ENCODE data around the gene VKORC1L1.

Gene VKORC1L1

GRCh38 chr7:65912237-65912636 lies 39.4 kb downstream of the VKORC1L1 start:
- Histone ChIP-seq H3K4me3 (ENCODE audit: low read depth in 1 of 2, low read length in 1 of 2) (no peak overlapping the region), H3K27me3 (no peaks in the 10 kb centered on the region), H3K4me1 (ENCODE audit: control insufficient read depth in 1 of 2, insufficient read depth in 1 of 2, low read depth in 1 of 2, low read length in 1 of 2) (no peaks in the 10 kb centered on the region), H3K9me3 (no peaks in the 10 kb centered on the region), H3K36me3 (no peaks in the 10 kb centered on the region), H3K27ac (no peak overlapping the region)
- no peak for TF ChIP-seq CTCF (IDR thresholded peaks at IDR 0.05)

DNA sequence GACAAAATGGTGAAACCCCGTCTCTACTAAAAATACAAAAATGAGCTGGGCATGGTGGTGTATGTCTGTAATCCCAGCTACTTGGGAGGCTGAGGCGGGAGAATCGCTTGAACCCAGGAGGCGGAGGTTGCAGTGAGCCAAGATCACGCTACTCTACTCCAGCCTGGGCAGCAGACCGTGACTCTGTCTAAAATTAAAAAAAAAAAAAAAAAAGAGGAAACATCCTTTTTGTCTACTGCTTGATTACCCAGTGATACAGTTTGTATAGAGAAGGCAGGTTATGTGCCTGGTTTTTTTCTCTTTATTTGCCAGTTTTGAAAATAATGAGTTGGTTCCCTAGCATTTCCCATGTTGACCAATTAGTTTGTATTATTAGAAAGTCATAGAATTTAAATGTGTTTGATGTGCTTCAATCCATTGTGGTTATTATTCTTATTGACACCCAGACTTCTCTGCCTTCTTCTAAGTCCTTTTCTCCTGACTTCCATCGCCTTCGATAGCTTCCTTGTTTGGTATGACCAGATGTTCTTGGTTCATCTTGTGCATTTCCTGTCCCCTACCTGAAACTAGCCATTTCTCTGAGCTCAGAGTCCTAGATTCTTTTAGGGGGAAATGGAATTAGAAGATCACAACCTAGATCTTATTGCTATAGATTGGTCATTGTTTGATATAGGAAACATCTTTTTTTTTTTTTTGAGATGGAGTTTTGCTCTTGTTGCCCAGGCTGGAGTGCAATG lies 43.2 kb downstream of the VKORC1L1 start:
- Histone ChIP-seq H3K4me1 (ENCODE audit: control insufficient read depth in 1 of 2, insufficient read depth in 1 of 2, low read depth in 1 of 2, low read length in 1 of 2) (peaks cover 0 to 7% of the 10 kb centered on the region in 2 experiments), H3K27ac (no peak overlapping the region), H3K9me3 (no peaks in the 10 kb centered on the region), H3K4me3 (ENCODE audit: low read depth in 1 of 2, low read length in 1 of 2) (no peak overlapping the region), H3K27me3 (no peaks in the 10 kb centered on the region), H3K36me3 (no peaks in the 10 kb centered on the region)
- no peak for TF ChIP-seq CTCF (IDR thresholded peaks at IDR 0.05)

- Histone ChIP-seq H3K4me1 (ENCODE audit: control insufficient read depth in 1 of 2, insufficient read depth in 1 of 2, low read depth in 1 of 2, low read length in 1 of 2) (no peaks in the 10 kb centered on the region), H3K27me3 (no peaks in the 10 kb centered on the region), H3K4me3 (ENCODE audit: low read depth in 1 of 2, low read length in 1 of 2) (no peak overlapping the region), H3K36me3 (no peaks in the 10 kb centered on the region), H3K9me3 (no peaks in the 10 kb centered on the region), H3K27ac (no peak overlapping the region)
- no peak for TF ChIP-seq CTCF (IDR thresholded peaks at IDR 0.05)
These were observed 50.4 kb downstream of the VKORC1L1 start for GRCh38 chr7:65923316-65923715.

DNA sequence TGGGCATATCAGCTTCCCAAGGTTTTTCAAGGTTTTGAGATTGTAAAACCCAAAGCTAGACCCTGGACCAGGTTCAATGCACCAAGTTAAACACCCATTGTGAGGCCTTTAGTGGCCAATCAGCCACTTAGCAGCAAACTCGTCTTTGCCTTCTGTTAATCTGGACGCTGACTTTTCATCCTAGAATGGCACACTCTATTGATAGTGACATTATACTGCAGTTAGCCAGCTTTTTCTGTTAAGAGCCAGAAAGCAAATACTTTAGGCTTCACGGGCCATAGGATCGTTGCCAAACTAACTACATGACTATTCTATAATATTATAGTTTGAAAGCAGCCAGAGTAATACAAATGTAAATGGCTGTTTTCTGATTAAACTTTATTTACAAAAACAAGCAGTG lies 51.3 kb downstream of the VKORC1L1 start:
- no peak overlapping the region for H3K4me3 ChIP-seq (ENCODE audit: low read depth in 1 of 2, low read length in 1 of 2)
- H3K27me3 ChIP-seq, result no peaks in the 10 kb centered on the region
- no peak overlapping the region for H3K27ac ChIP-seq
- no peaks in the 10 kb centered on the region for H3K9me3 ChIP-seq
- TF ChIP-seq CTCF (IDR thresholded peaks at IDR 0.05), result no peak
- no peaks in the 10 kb centered on the region for H3K4me1 ChIP-seq (ENCODE audit: control insufficient read depth in 1 of 2, insufficient read depth in 1 of 2, low read depth in 1 of 2, low read length in 1 of 2)
- H3K36me3 ChIP-seq, result no peaks in the 10 kb centered on the region

GRCh38 chr7:65925040-65925439 lies 52.2 kb downstream of the VKORC1L1 start:
- Histone ChIP-seq H3K27ac (no peak overlapping the region), H3K27me3 (no peaks in the 10 kb centered on the region), H3K9me3 (no peaks in the 10 kb centered on the region), H3K36me3 (no peaks in the 10 kb centered on the region), H3K4me1 (ENCODE audit: control insufficient read depth in 1 of 2, insufficient read depth in 1 of 2, low read depth in 1 of 2, low read length in 1 of 2) (no peaks in the 10 kb centered on the region), H3K4me3 (ENCODE audit: low read depth in 1 of 2, low read length in 1 of 2) (no peak overlapping the region)
- TF ChIP-seq CTCF (IDR thresholded peaks at IDR 0.05), result no peak
